Measurements from ENCODE around the gene GLI3.

Gene GLI3

DNA sequence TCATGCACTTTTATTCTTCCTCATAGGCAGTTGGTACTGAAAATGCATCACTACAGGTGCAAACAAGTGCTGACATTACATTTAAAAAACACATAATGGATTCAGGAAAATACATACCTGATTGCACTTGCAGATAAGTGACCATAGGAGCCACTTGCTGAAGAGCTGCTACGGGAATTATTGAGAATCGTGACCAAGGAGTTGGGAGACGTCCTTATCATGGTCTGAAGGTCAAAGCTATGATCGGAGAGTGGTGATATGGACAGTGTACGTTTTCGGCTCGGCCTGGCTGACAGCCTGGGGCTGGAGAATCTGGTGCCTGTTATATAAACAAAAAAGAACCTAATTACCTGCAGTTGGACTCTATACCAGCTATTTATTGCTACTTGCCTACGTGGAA, 197.1 kb downstream of the GLI3 start:
- no peak for DNase-seq (ENCODE audit: low read depth in 2 of 2)

DNA sequence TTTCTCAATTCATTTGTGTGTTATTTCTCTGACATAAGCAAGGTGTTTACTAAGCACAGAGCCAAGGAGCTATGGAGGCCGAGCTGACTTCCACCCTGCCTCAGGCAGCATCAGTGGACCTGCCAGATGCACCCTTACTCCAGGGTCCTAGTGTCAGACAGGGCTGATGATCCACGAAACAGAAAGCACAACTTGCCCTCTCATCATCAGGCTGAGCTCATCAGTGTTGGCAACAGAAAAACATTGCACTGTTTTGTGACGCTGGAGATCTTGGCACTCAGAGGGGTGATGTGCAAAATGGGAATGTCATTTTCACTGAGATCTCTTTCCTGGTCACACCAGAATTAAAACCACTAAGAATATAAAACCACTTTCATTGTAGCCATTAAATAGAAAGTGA, 201.8 kb downstream of the GLI3 start:
- DNase-seq (ENCODE audit: low read depth in 2 of 2): no peak

DNA sequence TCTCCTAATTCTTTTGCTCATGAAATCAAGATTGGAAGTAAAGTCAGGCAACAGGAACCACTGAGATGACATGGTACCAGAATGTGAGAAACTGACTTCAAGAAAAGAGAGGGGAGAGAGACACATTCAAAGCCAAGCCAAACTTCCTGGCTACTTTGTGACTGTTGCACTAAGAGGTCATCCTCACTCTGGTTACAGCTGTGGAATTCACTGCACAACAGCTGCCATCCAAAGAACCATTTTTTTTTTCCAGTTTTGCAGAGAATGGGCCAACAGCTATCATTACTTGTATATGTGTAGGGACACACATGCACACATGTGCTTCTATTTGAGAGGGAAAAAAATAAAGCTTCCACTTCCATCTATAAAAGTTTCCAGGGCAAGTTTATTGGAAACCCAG, 203.5 kb downstream of the GLI3 start:
- DNase-seq (ENCODE audit: low read depth in 2 of 2): no peak

DNA sequence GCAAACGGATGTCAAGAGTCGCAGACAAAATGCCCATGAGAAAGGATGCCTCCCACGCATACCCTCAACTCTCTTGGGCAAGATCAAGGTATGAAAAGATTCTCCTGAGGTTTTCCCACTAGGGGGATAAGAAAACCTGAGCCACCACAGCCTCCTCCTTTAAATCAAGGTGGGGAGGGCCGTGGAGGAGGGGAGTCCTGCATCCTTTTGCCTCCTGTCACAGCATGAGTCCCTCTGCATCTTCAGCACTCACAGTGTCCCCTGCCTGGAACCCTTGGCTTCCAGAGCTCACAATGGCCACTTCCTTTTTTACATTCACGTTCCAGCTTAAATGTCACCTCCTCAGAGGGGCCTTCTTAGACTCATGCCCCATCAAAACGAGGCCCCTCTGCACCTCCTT, 207.6 kb downstream of the GLI3 start:
- no peak for DNase-seq (ENCODE audit: low read depth in 2 of 2)

DNA sequence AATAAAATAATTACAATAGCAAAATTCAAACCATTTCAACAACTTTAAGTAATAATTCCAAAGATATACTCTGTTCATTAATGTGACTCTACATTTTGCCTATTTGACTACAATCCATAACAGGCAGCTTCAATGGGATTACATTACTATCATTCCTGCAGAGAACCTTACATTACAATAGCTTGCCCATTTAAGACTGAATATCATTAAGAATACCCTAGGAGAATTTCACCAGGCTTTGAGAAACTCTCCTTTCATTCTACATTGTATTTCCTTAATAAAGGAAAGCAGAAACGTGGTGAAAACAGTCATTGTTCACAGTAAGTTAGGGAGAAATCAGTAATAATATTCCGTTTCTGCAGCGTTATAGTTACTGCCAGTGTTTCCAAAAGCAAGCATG, 209.5 kb downstream of the GLI3 start:
- no peak for DNase-seq (ENCODE audit: low read depth in 2 of 2)

DNA sequence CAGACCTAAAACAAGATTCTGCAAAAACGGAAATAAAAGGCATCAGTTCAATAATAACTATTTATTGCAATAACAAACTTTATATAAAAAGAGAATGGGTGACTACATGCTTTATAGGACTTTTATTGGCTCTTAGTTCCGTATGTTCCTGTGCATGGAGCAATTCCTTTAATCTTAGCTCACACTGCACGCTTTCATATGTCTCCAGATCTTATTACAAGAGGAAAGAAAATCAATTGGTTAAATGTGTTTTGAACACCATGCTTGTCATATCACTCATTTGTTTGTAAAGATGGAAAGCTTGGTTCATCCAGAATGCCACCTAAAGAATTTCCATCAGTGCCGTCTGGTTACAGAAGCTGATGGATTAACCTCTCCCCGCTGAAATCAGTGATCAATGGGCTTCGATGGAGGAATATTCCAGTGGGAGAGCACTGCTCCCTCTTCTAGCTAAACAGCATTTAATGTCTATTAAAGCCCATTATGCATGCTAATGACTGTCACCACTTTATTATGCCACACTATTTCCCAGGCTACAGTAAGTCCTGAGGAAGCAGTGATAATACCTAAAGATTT, 210.3 kb downstream of the GLI3 start:
- no peak for DNase-seq (ENCODE audit: low read depth in 2 of 2)

DNA sequence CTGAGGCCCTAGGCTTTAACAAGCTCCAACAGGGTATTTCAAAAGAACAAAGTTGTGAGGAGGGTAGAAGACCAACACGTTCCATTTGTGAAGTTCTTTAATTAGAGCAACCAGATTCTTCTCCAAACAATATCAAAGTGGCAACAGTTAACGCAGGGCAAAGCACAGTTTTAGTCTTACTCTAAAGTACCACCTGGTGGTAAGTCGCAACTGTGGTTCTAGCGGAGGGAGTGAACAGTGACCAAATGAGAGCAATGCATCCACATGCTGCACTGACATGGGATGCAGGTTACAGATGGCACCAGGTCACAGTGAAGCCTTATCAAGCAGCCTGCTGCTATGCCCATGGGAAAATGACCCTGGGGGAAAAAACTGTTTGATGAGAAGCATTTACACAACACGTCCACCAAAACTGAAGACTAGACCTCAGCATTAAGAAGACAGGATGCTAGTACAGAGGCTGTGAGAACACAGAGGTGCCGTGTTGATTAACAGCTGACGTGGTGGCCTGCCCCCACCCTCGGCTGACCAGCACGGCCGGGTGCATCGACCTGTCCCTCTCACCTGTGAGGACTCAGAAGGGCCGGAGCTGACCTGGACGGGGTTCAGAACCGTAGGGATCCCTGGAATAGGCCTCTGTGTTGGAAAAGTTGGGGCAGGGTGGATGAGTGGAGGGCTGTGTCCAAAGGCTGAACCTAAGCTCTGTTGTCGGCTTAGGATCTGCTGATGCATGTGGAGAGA, 211.2 kb downstream of the GLI3 start:
- no peak for DNase-seq (ENCODE audit: low read depth in 2 of 2)

DNA sequence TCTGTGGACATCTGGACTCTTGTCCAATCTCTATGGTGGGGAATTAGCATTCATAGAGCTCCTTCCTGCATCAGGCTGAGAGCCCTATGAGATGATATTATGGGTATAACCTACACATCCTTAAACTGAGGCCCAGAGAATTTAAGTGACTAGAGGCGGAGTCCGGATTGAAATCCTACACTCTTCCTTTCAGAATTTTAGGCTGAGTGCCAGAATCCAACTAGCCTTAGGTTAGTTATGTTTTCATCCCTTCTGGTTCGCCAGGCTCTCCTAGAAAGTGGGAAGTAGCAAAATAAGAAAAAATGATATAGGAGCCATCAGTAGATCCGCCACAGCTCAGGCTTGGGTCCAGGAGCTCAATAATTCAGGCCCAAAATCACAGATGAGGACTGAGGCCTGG, 212.5 kb downstream of the GLI3 start:
- DNase-seq (ENCODE audit: low read depth in 2 of 2): no peak

DNA sequence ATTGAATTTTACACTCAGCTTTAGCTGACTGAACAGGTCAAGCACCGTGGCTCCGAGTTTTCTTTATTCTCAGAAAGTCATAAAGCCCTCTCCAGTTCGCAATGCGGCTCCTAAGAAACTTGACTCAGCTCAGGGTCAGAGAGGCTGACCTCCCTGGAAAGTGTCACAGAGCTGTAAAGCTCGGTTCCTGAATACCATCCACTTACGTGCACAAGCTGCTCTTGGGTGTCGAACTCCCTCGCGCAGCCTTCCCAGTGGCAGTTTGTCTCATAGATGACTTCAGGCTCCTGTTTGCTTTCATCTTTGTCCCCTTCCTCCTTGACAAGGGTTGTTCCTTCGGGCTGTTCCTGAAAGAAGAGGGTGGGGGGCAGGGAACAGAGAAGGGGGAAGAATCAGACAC, 213.7 kb downstream of the GLI3 start:
- DNase-seq (ENCODE audit: low read depth in 2 of 2): no peak

DNA sequence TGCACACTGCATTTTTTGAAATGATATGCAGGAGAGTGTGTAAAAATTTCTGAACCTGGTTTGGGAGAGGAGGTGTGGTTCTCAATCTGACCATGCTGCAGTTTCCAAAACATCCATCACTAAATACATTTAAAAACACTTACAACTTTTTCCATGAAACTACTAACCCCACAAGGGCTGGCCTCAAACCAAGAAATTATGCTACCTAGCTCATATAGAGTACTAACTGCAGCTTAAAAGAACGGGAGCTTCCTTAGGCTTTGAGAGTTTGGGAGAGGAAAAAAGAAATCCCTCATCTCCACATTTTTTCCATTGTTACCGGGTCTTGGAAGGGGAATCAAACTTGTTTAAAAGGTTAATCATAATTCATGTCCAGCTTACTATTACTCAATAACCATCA, 214.2 kb downstream of the GLI3 start:
- no peak for DNase-seq (ENCODE audit: low read depth in 2 of 2)

DNA sequence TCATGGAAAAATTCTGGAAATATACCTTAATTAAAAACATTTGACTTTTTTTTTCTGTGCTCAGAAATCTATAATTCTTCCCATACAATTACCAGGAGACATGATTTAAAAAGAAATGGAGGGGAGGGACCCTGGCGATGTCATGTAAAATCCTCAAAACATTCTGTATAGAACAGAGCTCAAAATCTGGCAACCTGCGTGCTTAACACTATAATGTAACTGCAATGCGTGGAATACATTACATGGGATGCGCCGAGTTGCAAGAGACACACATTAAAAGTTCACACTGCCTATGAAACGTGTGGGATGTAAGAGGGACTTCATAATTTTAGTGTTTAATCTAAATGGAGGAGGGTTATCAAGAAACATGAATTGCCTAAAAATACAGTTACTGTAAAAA, 215.0 kb downstream of the GLI3 start:
- no peak for DNase-seq (ENCODE audit: low read depth in 2 of 2)

DNA sequence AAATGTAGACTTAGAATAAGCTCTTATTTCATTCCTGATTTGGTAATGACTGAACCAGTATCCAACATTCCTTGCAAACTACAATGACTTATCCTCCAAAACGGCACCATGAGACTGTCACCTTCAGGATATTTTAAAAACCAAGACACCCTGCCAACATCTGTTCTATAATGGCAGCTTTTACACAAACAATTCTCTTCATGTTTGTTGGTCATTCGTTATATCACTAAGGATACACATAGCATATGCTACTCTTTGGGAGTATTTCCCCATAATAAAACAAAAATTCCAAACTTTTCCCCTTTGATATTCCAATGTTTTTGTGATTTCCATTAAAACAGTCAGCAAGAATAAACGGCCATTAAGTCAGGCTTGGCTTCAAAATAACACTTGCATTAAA, 215.4 kb downstream of the GLI3 start:
- DNase-seq (ENCODE audit: low read depth in 2 of 2): no peak

DNA sequence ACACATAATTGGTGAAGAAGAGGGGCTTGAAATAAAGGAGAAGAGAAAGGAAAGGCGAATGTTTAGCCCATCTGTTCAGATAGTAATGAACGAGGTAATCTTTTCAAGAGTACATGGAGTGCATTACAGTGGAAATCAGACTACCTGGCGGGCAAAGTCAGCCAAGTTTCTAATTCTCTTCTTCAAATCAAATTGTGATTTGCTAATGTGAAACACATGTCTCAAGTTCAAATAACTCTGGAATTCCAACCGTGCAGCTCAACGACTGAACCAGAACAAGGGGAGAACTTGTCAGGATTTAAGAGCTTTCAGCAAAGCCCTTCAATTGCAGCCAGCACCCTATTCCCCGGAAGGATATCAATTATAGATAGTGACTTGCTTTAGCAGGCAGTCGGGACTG, 216.9 kb downstream of the GLI3 start:
- no peak for DNase-seq (ENCODE audit: low read depth in 2 of 2)

DNA sequence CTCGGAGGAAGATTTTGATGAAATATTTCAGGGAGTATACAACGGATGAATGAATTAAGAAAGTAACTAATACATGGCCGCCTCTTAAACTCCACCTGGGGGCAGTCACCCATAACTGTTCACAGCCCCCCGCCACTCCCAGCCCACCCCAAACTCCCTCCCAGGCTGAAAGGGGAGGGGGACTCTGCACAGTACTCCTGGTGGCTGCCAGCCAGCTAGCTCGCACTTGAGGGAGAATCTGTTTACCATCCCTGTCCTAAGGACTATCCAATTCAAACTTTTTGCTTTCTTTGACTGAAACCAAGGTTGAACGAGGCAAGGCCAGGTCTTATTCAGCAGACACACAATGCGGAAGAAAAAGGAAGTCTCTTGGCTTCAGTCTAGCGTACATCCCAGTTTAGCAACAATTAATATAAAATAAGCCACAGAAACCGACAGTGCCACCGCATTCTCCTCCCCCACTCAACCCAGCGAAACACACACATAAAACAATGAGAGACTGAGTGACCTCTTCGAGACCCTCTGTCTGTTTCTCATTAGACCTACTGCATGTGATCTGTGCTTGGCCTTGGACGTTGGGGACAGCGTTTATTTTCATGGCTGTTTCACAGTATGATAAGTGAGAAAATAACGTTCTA, 219.5 kb downstream of the GLI3 start:
- DNase-seq (ENCODE audit: low read depth in 2 of 2): no peak

DNA sequence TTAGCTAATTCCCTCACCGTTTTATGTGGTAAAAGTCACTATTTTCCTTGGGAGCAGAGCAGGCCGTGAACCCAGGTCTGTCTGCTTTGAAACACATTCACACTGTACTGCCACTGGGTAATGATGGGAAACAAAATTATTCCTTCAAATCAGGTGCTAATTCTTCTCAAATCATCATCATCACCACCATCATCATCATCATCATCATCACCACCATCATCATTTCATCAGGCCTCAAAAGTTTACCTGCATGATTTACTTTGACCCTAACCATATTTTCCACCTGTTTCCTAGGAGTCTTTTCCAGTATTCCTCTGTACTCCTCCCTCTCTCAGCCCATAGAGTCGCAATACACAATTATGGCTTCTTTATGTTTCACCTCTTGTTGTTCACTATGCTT, 220.5 kb downstream of the GLI3 start:
- DNase-seq (ENCODE audit: low read depth in 2 of 2): no peak

DNA sequence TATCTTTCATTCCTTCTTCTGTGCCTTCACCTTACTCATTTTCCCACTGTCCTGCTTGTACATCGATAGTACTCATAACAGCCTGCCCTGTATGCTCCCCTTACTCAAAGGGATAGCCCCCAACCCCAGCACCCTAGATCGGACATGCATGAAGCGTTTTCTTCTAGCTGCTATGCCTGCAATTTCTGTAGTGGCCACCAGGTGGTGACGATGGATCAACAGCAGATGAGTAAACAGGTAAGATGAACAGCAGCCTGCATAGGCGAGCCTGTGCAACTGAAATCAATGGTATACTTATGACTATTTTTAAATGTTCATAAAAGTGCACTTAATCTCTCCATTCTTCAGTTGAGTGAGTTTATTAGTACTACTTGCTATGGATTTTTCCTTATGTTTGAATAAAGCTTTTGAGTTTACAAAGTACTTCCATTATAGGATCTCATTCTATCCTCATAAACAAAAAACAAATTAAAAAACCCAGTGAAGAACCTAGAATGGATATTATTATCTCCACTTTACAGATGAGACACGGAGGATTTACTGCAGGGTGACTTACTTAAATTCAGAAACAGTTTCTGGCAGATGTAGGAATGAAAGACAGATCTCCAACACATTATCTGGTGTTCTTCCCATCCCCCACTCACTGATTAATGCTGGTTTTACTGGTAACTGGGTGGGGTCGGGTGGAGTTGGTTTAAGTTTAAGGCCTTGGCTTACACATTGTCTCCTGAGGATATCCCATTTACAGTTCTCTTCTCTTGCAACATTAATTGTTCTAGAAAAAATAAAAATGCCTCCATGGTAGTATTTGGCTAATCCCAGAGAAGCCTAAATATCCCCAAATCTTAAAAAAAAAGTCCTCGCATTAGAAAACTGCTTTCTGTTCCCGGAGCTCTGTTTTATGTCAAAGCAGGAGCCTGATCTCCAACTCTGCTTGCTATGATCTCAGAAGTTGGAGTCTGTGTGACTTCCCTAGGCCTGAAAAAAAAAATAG, 222.1 kb downstream of the GLI3 start:
- DNase-seq (ENCODE audit: low read depth in 2 of 2): no peak

DNA sequence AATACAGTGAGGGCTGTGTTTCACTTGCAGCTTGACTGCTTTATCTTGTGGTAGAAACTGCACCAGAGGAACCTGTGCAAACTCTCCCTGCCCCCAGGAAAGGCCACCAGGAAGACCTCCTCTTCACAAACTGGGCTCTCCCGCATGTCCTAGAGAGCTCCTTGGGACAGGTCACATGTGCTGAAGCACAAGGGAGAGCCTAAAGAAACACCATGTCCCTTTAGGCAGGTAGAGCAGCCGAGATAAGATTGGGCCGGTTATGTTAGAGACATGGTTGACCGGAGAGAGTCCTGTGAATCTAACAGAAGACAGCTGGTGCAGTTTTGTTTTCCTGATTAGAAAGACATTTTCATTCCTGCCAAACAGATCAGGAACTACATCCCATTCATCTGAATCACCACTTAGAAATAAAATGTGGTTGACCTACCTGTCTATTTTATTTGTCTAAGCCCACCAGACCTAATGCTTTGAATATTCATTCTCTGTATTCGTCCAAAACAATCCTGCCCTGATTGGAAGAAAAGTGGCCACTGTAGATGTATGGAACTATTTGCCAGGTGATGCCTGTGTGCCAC, 224.1 kb downstream of the GLI3 start:
- no peak for DNase-seq (ENCODE audit: low read depth in 2 of 2)

DNA sequence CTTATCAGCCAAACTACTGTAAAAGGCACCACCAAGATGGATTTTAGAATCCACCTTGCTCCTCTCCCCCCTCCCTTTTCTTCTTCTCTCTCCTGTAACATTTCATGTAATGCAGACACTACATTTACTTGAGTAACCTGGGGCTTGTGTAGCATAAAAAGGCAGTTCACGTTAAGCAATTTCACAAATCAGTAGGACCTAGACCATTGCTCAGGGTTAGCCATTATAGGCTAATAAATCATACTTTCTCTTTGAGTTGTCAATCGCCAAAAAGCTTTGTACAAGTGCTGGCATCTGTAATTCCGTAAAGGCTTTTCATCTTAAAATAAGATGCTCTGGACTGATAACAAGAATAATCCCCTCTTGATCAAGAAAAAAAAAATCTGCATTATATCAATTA, 224.7 kb downstream of the GLI3 start:
- no peak for DNase-seq (ENCODE audit: low read depth in 2 of 2)

DNA sequence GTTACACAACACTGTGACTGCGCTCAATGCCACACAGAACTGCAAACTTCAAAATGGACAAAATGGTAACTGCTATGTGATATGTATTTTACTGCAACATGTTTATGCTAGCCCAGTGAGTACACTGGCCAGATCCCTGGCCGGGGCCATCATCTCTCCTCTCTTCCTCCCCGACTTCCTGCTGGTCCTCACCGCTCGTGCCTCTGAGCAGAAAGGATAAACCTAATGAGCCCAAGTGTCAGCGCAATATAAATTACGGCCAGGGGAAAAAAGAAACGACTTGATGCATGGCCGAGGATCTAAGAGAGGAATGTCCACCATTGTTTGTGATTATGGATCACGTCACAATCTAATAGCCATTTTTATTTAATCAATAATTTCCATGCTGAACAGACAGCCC, 225.2 kb downstream of the GLI3 start:
- no peak for DNase-seq (ENCODE audit: low read depth in 2 of 2)

DNA sequence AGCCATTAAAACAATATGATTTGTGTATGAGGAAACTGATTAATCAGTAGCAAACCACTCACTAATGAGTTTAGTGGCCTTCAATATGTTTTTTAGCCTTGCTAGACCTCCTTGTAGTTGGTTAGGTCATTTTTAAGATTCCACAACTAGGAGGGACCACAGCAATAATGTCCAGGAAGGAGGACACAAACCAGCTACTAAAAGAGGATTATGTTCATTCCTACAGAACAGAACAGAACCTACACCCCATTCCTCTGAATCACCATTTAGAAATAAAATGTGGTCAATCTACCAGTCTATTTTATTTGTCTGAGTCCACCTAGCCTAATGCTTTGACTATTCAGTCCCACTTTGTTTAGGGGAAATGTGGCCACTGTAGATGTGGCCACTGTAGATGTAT, 226.3 kb downstream of the GLI3 start:
- DNase-seq (ENCODE audit: low read depth in 2 of 2): no peak

DNA sequence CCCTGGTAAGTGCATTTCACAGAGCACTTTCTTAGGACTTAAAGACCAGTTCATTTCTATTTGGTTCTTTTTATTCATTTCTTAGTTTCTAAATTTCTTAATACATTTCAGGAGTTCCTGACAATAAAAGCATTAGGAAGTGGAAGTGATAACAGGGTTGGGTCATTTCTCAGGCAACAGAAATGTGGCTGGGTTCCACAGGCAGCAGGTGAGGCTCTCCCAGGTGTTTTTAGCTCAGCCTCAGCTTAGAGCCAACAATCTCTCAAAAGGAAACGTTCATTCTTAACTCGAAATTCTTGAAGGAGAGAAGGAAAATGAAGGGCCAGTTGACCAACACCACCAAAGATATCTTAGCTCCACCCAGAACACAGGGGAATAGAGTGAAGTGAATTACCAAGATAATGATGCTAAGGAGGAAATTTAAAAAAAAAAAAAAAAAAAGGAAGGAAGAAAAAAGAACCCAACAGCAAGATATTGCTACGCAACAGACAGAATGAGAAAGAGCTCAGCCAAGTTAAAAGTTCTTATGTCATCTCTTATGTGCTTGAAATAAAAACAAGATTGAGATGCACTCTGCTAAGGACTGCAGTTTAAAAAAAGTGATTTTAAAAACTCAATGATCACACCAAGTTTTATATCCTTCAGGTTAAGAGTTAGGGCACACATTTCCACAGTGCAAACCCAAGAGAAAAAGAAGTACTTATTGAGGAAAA, 230.1 kb downstream of the GLI3 start:
- DNase-seq (ENCODE audit: low read depth in 2 of 2): no peak

All from stimulated activated CD8-positive, alpha-beta memory T cell treated with anti-CD3 and anti-CD28 coated beads, Interleukin-7, amount 100 ng/mL, for 4 hours (primary cell).